Neural cell (in vitro differentiated cells): Measurements from ENCODE around the gene DZIP1L. TPM values are rescaled to one million over a fixed set of nuclear protein-coding genes. Genes with fewer than 3 reads are reported as not detected.

Source experiments
- H2AFZ ChIP-seq: fragments of 200-600, 300-800 bp; sonication (generic), shearing (Covaris generic); 2 replicates; pipeline ENCODE4 v1.6.0; 2014; ENCODE audit warnings: low read depth, mild to moderate bottlenecking, antibody characterized with exemption, low read length, moderate library complexity
- H3F3A ChIP-seq: fragments of 200-600 bp; shearing (Covaris generic); 2 replicates; pipeline ENCODE4 v1.6.1; 2016; ENCODE audit warnings: mild to moderate bottlenecking, moderate library complexity, mixed read lengths, antibody characterized with exemption, low read length; ENCODE audit not compliant: insufficient read depth, poor library complexity, severe bottlenecking
- H3K27ac ChIP-seq: fragments of 200-600, 300-800 bp; sonication (generic), shearing (Covaris generic); 2 replicates; pipeline ENCODE4 v1.5.1; 2014; ENCODE audit warnings: mild to moderate bottlenecking, low read length, moderate library complexity
- H3K27me3 ChIP-seq: fragments of 300-800, 200-600 bp; sonication (generic), shearing (Covaris generic); 2 replicates; pipeline ENCODE4 v1.6.0; 2014; ENCODE audit warnings: mild to moderate bottlenecking, low read depth, low read length, moderate library complexity; ENCODE audit not compliant: insufficient read depth
- H3K36me3 ChIP-seq: fragments of 300-800, 200-600 bp; sonication (generic), shearing (Covaris generic); 2 replicates; pipeline ENCODE4 v1.5.1; 2014; ENCODE audit warnings: mild to moderate bottlenecking, antibody characterized with exemption, low read length, moderate library complexity; ENCODE audit not compliant: insufficient read depth
- H3K4me2 ChIP-seq: fragments of 300-800, 200-600 bp; sonication (generic), shearing (Covaris generic); 2 replicates; pipeline ENCODE4 v1.6.0; 2014; ENCODE audit warnings: mild to moderate bottlenecking, low read length
- H3K4me3 ChIP-seq: fragments of 300-800, 200-600 bp; sonication (generic), shearing (Covaris generic); 2 replicates; pipeline ENCODE4 v1.5.1; 2014; ENCODE audit warnings: mild to moderate bottlenecking, low read length, moderate library complexity
- H3K79me2 ChIP-seq: fragments of 200-600 bp; shearing (Covaris generic); replicated peaks from 2 replicates; pipeline ENCODE4 v1.6.0; 2014; ENCODE audit warnings: mild to moderate bottlenecking, low read length, moderate library complexity; ENCODE audit not compliant: insufficient read depth
- H3K9ac ChIP-seq: fragments of 300-800, 200-600 bp; sonication (generic), shearing (Covaris generic); 2 replicates; pipeline ENCODE4 v1.6.1; 2016; ENCODE audit warnings: mild to moderate bottlenecking, low read length, mixed read lengths
- H3K9me2 ChIP-seq: fragments of 200-600 bp; shearing (Covaris generic); 2 replicates; pipeline ENCODE4 v1.6.1; 2016; ENCODE audit warnings: mild to moderate bottlenecking, low read length, mixed read lengths; ENCODE audit not compliant: insufficient read depth
- H3K9me3 ChIP-seq: fragments of 200-600, 300-800 bp; sonication (generic), shearing (Covaris generic); 2 replicates; pipeline ENCODE4 v1.6.1; 2016; ENCODE audit warnings: mild to moderate bottlenecking, mixed run types, low read length, moderate library complexity, mixed read lengths
- H4K20me1 ChIP-seq: fragments of 200-600 bp; shearing (Covaris generic); 2 replicates; pipeline ENCODE4 v1.6.1; 2016; ENCODE audit warnings: mild to moderate bottlenecking, mixed run types; ENCODE audit not compliant: insufficient read depth
- EP300 ChIP-seq: fragments of 450-650 bp; conservative IDR thresholded peaks from 2 replicates; pipeline ENCODE4 v1.6.1; 2014; ENCODE audit warnings: antibody characterized with exemption, mild to moderate bottlenecking, moderate library complexity; ENCODE audit not compliant: poor library complexity, severe bottlenecking
- EZH2 ChIP-seq: fragments of 200-600, 300-800 bp; shearing (Covaris generic), sonication (generic); IDR thresholded peaks from 2 replicates; pipeline ENCODE4 v1.6.1; 2014; ENCODE audit warnings: antibody characterized with exemption, low read length, borderline replicate concordance, mild to moderate bottlenecking; ENCODE audit not compliant: insufficient read depth, poor library complexity, severe bottlenecking
- MXI1 ChIP-seq: fragments of 450-650 bp; conservative IDR thresholded peaks from 2 replicates; pipeline ENCODE4 v1.6.1; 2014; ENCODE audit warnings: antibody characterized with exemption, mild to moderate bottlenecking; ENCODE audit not compliant: poor library complexity, severe bottlenecking
- POLR2AphosphoS5 ChIP-seq: IDR thresholded peaks from 2 replicates; pipeline ENCODE4 v1.6.1; 2012
- RAD21 ChIP-seq: fragments of 450-650 bp; conservative IDR thresholded peaks from 2 replicates; pipeline ENCODE4 v1.6.1; 2014; ENCODE audit warnings: antibody characterized with exemption, mild to moderate bottlenecking, moderate library complexity
- SMC3 ChIP-seq: fragments of 450-650 bp; conservative IDR thresholded peaks from 2 replicates; pipeline ENCODE4 v1.6.1; 2014; ENCODE audit warnings: antibody characterized with exemption, mild to moderate bottlenecking, moderate library complexity; ENCODE audit not compliant: poor library complexity
- TAF1 ChIP-seq: IDR thresholded peaks from 2 replicates; pipeline ENCODE4 v1.6.1; 2012; ENCODE audit warnings: low read depth
- polyA plus RNA-seq: library from polyadenylated mRNA; depleted of rRNA; stranded (reverse); fragments of >200 nt; gene quantifications from 2 replicates; pipeline ENCODE4 v1.2.3, GENCODE V29; 2014
- TF ChIP-seq, protein P1 (sequence below): IDR thresholded peaks from 2 replicates; pipeline ENCODE4 v1.6.1; 2012; ENCODE audit warnings: borderline replicate concordance
- TF ChIP-seq, protein P2 (sequence below): fragments of 450-650 bp; IDR thresholded peaks from 2 replicates; pipeline ENCODE4 v1.5.1; 2014; ENCODE audit warnings: antibody characterized with exemption, mild to moderate bottlenecking, moderate library complexity; ENCODE audit not compliant: poor library complexity, severe bottlenecking

DZIP1L gene
- polyA plus RNA-seq, 1 donor from 2014 or later: 1.7 TPM

DNA sequence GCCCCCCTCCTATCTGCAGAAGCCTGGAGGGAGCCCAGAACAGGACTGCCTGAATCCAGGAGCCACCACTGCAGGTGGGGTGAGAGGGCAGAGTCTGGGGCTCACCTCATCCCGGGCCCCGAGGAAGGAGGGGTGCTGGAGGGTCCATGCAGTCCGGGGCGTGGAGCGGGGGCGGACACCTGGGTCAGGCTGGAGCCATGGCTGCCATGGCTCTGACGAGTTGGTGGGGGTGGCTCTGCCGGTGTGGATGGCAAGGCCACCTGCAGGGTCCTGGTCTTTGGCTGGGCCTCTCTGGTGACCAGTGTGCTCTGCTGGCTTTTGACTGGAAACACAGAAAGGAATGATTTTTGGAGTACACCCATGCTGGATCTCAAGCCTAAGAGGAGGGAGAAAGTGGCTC is 47.4 kb downstream of the DZIP1L start:
- Histone ChIP-seq H4K20me1 (no peaks in the 10 kb centered on the region), H3K4me2 (no peak overlapping the region), H3K9ac (no peak overlapping the region), H3K4me3 (no peak overlapping the region), H3K9me3 (no peaks in the 10 kb centered on the region), H3F3A (no peaks in the 10 kb centered on the region), H3K27me3 (no peaks in the 10 kb centered on the region), H3K9me2 (no peaks in the 10 kb centered on the region), H3K36me3 (no peaks in the 10 kb centered on the region), H2AFZ (no peak overlapping the region), H3K27ac (no peak overlapping the region), H3K79me2 (no peaks in the 10 kb centered on the region)
- no peak for TF ChIP-seq EP300
- TF ChIP-seq MXI1: no peak
- no peak for TF ChIP-seq TAF1
- no peak for TF ChIP-seq SMC3
- TF ChIP-seq, protein P1, sequence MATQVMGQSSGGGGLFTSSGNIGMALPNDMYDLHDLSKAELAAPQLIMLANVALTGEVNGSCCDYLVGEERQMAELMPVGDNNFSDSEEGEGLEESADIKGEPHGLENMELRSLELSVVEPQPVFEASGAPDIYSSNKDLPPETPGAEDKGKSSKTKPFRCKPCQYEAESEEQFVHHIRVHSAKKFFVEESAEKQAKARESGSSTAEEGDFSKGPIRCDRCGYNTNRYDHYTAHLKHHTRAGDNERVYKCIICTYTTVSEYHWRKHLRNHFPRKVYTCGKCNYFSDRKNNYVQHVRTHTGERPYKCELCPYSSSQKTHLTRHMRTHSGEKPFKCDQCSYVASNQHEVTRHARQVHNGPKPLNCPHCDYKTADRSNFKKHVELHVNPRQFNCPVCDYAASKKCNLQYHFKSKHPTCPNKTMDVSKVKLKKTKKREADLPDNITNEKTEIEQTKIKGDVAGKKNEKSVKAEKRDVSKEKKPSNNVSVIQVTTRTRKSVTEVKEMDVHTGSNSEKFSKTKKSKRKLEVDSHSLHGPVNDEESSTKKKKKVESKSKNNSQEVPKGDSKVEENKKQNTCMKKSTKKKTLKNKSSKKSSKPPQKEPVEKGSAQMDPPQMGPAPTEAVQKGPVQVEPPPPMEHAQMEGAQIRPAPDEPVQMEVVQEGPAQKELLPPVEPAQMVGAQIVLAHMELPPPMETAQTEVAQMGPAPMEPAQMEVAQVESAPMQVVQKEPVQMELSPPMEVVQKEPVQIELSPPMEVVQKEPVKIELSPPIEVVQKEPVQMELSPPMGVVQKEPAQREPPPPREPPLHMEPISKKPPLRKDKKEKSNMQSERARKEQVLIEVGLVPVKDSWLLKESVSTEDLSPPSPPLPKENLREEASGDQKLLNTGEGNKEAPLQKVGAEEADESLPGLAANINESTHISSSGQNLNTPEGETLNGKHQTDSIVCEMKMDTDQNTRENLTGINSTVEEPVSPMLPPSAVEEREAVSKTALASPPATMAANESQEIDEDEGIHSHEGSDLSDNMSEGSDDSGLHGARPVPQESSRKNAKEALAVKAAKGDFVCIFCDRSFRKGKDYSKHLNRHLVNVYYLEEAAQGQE: no peak
- no peak for TF ChIP-seq POLR2AphosphoS5
- TF ChIP-seq EZH2: no peak

GRCh38 chr3:138066972-138067371 is 48.4 kb downstream of the DZIP1L start:
- TF ChIP-seq SMC3 (no peak), TAF1 (no peak)
- TF ChIP-seq, protein P2, sequence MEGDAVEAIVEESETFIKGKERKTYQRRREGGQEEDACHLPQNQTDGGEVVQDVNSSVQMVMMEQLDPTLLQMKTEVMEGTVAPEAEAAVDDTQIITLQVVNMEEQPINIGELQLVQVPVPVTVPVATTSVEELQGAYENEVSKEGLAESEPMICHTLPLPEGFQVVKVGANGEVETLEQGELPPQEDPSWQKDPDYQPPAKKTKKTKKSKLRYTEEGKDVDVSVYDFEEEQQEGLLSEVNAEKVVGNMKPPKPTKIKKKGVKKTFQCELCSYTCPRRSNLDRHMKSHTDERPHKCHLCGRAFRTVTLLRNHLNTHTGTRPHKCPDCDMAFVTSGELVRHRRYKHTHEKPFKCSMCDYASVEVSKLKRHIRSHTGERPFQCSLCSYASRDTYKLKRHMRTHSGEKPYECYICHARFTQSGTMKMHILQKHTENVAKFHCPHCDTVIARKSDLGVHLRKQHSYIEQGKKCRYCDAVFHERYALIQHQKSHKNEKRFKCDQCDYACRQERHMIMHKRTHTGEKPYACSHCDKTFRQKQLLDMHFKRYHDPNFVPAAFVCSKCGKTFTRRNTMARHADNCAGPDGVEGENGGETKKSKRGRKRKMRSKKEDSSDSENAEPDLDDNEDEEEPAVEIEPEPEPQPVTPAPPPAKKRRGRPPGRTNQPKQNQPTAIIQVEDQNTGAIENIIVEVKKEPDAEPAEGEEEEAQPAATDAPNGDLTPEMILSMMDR: no peak
- no peaks in the 10 kb centered on the region for H4K20me1 ChIP-seq
- no peaks in the 10 kb centered on the region for H3F3A ChIP-seq

DNA sequence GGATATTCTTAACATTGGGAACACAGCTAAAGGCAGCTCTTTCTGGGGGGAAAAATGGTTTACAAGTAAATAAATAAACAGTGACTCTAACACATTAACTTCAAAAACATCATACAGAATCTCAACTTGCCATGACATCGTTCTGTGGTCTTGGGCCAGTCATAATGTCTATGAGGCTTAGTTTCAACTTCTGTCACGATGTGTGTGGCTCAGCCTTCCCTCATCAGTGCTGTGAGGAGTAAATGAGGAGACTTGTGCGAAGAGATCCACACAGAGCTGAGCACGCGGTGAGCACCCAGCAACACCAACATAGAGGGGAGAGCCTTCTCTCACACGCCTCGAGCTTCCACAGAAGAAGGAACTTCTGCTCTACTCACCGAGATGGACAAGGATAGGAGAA is 49.0 kb downstream of the DZIP1L start:
- H3K27me3 ChIP-seq: no peaks in the 10 kb centered on the region
- H3K4me3 ChIP-seq: no peak overlapping the region
- no peaks in the 10 kb centered on the region for H3K36me3 ChIP-seq
- no peak overlapping the region for H3K27ac ChIP-seq
- H3K9me3 ChIP-seq: no peaks in the 10 kb centered on the region
- no peak overlapping the region for H2AFZ ChIP-seq
- no peak overlapping the region for H3K9ac ChIP-seq
- H3K79me2 ChIP-seq: no peaks in the 10 kb centered on the region
- no peaks in the 10 kb centered on the region for H3K9me2 ChIP-seq
- TF ChIP-seq TAF1 (no peak), MXI1 (no peak), EZH2 (no peak), SMC3 (no peak), RAD21 (no peak), POLR2AphosphoS5 (no peak)
- H3K4me2 ChIP-seq: no peak overlapping the region
- H3F3A ChIP-seq: no peaks in the 10 kb centered on the region
- no peaks in the 10 kb centered on the region for H4K20me1 ChIP-seq

More at GRCh38 chr3:138066972-138067371, 48.4 kb downstream of the DZIP1L start:
- Histone ChIP-seq H3K79me2 (no peaks in the 10 kb centered on the region), H2AFZ (no peak overlapping the region), H3K9ac (no peak overlapping the region), H3K27ac (no peak overlapping the region), H3K4me3 (no peak overlapping the region), H3K9me3 (no peaks in the 10 kb centered on the region), H3K4me2 (no peak overlapping the region), H3K36me3 (no peaks in the 10 kb centered on the region), H3K27me3 (no peaks in the 10 kb centered on the region), H3K9me2 (no peaks in the 10 kb centered on the region)
